Neural cell (in vitro differentiated cells): ENCODE data around the gene PIP4P1. TPM values are rescaled to one million over a fixed set of nuclear protein-coding genes. Genes with fewer than 3 reads are reported as not detected.

ENCODE experiments used
- H2AFZ ChIP-seq: fragments of 200-600, 300-800 bp; sonication (generic), shearing (Covaris generic); 2 replicates; pipeline ENCODE4 v1.6.0; 2014; ENCODE audit warnings: low read depth, mild to moderate bottlenecking, antibody characterized with exemption, low read length, moderate library complexity
- H3F3A ChIP-seq: fragments of 200-600 bp; shearing (Covaris generic); 2 replicates; pipeline ENCODE4 v1.6.1; 2016; ENCODE audit warnings: mild to moderate bottlenecking, moderate library complexity, mixed read lengths, antibody characterized with exemption, low read length; ENCODE audit not compliant: insufficient read depth, poor library complexity, severe bottlenecking
- H3K27ac ChIP-seq: fragments of 200-600, 300-800 bp; sonication (generic), shearing (Covaris generic); 2 replicates; pipeline ENCODE4 v1.5.1; 2014; ENCODE audit warnings: mild to moderate bottlenecking, low read length, moderate library complexity
- H3K27me3 ChIP-seq: fragments of 300-800, 200-600 bp; sonication (generic), shearing (Covaris generic); 2 replicates; pipeline ENCODE4 v1.6.0; 2014; ENCODE audit warnings: mild to moderate bottlenecking, low read depth, low read length, moderate library complexity; ENCODE audit not compliant: insufficient read depth
- H3K36me3 ChIP-seq: fragments of 300-800, 200-600 bp; sonication (generic), shearing (Covaris generic); 2 replicates; pipeline ENCODE4 v1.5.1; 2014; ENCODE audit warnings: mild to moderate bottlenecking, antibody characterized with exemption, low read length, moderate library complexity; ENCODE audit not compliant: insufficient read depth
- H3K4me2 ChIP-seq: fragments of 300-800, 200-600 bp; sonication (generic), shearing (Covaris generic); 2 replicates; pipeline ENCODE4 v1.6.0; 2014; ENCODE audit warnings: mild to moderate bottlenecking, low read length
- H3K4me3 ChIP-seq: fragments of 300-800, 200-600 bp; sonication (generic), shearing (Covaris generic); 2 replicates; pipeline ENCODE4 v1.5.1; 2014; ENCODE audit warnings: mild to moderate bottlenecking, low read length, moderate library complexity
- H3K79me2 ChIP-seq: fragments of 200-600 bp; shearing (Covaris generic); replicated peaks from 2 replicates; pipeline ENCODE4 v1.6.0; 2014; ENCODE audit warnings: mild to moderate bottlenecking, low read length, moderate library complexity; ENCODE audit not compliant: insufficient read depth
- H3K9ac ChIP-seq: fragments of 300-800, 200-600 bp; sonication (generic), shearing (Covaris generic); 2 replicates; pipeline ENCODE4 v1.6.1; 2016; ENCODE audit warnings: mild to moderate bottlenecking, low read length, mixed read lengths
- H3K9me2 ChIP-seq: fragments of 200-600 bp; shearing (Covaris generic); 2 replicates; pipeline ENCODE4 v1.6.1; 2016; ENCODE audit warnings: mild to moderate bottlenecking, low read length, mixed read lengths; ENCODE audit not compliant: insufficient read depth
- H3K9me3 ChIP-seq: fragments of 200-600, 300-800 bp; sonication (generic), shearing (Covaris generic); 2 replicates; pipeline ENCODE4 v1.6.1; 2016; ENCODE audit warnings: mild to moderate bottlenecking, mixed run types, low read length, moderate library complexity, mixed read lengths
- H4K20me1 ChIP-seq: fragments of 200-600 bp; shearing (Covaris generic); 2 replicates; pipeline ENCODE4 v1.6.1; 2016; ENCODE audit warnings: mild to moderate bottlenecking, mixed run types; ENCODE audit not compliant: insufficient read depth
- EP300 ChIP-seq: fragments of 450-650 bp; conservative IDR thresholded peaks from 2 replicates; pipeline ENCODE4 v1.6.1; 2014; ENCODE audit warnings: antibody characterized with exemption, mild to moderate bottlenecking, moderate library complexity; ENCODE audit not compliant: poor library complexity, severe bottlenecking
- EZH2 ChIP-seq: fragments of 200-600, 300-800 bp; shearing (Covaris generic), sonication (generic); IDR thresholded peaks from 2 replicates; pipeline ENCODE4 v1.6.1; 2014; ENCODE audit warnings: antibody characterized with exemption, low read length, borderline replicate concordance, mild to moderate bottlenecking; ENCODE audit not compliant: insufficient read depth, poor library complexity, severe bottlenecking
- MXI1 ChIP-seq: fragments of 450-650 bp; conservative IDR thresholded peaks from 2 replicates; pipeline ENCODE4 v1.6.1; 2014; ENCODE audit warnings: antibody characterized with exemption, mild to moderate bottlenecking; ENCODE audit not compliant: poor library complexity, severe bottlenecking
- POLR2AphosphoS5 ChIP-seq: IDR thresholded peaks from 2 replicates; pipeline ENCODE4 v1.6.1; 2012
- RAD21 ChIP-seq: fragments of 450-650 bp; conservative IDR thresholded peaks from 2 replicates; pipeline ENCODE4 v1.6.1; 2014; ENCODE audit warnings: antibody characterized with exemption, mild to moderate bottlenecking, moderate library complexity
- SMC3 ChIP-seq: fragments of 450-650 bp; conservative IDR thresholded peaks from 2 replicates; pipeline ENCODE4 v1.6.1; 2014; ENCODE audit warnings: antibody characterized with exemption, mild to moderate bottlenecking, moderate library complexity; ENCODE audit not compliant: poor library complexity
- TAF1 ChIP-seq: IDR thresholded peaks from 2 replicates; pipeline ENCODE4 v1.6.1; 2012; ENCODE audit warnings: low read depth
- polyA plus RNA-seq: library from polyadenylated mRNA; depleted of rRNA; stranded (reverse); fragments of >200 nt; gene quantifications from 2 replicates; pipeline ENCODE4 v1.2.3, GENCODE V29; 2014
- TF ChIP-seq, protein P1 (sequence below): fragments of 450-650 bp; IDR thresholded peaks from 2 replicates; pipeline ENCODE4 v1.5.1; 2014; ENCODE audit warnings: antibody characterized with exemption, mild to moderate bottlenecking, moderate library complexity; ENCODE audit not compliant: poor library complexity, severe bottlenecking
- TF ChIP-seq, protein P2 (sequence below): IDR thresholded peaks from 2 replicates; pipeline ENCODE4 v1.6.1; 2012; ENCODE audit warnings: borderline replicate concordance

PIP4P1 gene
- polyA plus RNA-seq, 1 donor from 2014 or later: 77.2 TPM

DNA sequence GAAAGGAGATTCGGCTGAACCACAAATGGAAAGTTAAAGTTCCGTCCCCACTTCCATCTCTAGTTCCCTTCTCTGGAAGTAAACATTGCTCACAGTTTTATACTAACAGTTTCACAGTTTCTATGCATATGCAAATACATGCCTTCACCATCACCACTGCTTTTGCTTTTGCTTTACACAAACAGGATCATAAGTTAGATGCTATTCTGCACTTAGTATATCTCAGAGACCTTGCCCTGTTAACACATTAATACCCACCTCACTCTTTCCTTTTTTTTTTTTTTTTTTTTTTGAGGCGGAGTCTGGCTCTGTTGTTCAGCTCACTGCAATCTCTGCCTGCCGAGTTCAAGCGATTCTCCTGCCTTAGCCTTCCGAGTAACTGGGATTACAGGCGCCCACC lies 48.8 kb downstream of the PIP4P1 start:
- Histone ChIP-seq H3K9me2 (no peaks in the 10 kb centered on the region), H4K20me1 (no peaks in the 10 kb centered on the region), H3K9ac (peak overlapping the region; percentile 66), H3K4me2 (no peak overlapping the region), H3K9me3 (no peaks in the 10 kb centered on the region), H3K36me3 (no peaks in the 10 kb centered on the region), H3F3A (no peaks in the 10 kb centered on the region), H3K27me3 (peaks cover 9% of the 10 kb centered on the region), H3K79me2 (no peaks in the 10 kb centered on the region), H3K4me3 (peak overlapping the region; percentile 88), H2AFZ (peak overlapping the region; percentile 51), H3K27ac (peak overlapping the region; percentile 56)
- TF ChIP-seq, protein P1, sequence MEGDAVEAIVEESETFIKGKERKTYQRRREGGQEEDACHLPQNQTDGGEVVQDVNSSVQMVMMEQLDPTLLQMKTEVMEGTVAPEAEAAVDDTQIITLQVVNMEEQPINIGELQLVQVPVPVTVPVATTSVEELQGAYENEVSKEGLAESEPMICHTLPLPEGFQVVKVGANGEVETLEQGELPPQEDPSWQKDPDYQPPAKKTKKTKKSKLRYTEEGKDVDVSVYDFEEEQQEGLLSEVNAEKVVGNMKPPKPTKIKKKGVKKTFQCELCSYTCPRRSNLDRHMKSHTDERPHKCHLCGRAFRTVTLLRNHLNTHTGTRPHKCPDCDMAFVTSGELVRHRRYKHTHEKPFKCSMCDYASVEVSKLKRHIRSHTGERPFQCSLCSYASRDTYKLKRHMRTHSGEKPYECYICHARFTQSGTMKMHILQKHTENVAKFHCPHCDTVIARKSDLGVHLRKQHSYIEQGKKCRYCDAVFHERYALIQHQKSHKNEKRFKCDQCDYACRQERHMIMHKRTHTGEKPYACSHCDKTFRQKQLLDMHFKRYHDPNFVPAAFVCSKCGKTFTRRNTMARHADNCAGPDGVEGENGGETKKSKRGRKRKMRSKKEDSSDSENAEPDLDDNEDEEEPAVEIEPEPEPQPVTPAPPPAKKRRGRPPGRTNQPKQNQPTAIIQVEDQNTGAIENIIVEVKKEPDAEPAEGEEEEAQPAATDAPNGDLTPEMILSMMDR: no peak
- no peak for TF ChIP-seq MXI1
- TF ChIP-seq EP300: no peak
- no peak for TF ChIP-seq SMC3
- TF ChIP-seq, protein P2, sequence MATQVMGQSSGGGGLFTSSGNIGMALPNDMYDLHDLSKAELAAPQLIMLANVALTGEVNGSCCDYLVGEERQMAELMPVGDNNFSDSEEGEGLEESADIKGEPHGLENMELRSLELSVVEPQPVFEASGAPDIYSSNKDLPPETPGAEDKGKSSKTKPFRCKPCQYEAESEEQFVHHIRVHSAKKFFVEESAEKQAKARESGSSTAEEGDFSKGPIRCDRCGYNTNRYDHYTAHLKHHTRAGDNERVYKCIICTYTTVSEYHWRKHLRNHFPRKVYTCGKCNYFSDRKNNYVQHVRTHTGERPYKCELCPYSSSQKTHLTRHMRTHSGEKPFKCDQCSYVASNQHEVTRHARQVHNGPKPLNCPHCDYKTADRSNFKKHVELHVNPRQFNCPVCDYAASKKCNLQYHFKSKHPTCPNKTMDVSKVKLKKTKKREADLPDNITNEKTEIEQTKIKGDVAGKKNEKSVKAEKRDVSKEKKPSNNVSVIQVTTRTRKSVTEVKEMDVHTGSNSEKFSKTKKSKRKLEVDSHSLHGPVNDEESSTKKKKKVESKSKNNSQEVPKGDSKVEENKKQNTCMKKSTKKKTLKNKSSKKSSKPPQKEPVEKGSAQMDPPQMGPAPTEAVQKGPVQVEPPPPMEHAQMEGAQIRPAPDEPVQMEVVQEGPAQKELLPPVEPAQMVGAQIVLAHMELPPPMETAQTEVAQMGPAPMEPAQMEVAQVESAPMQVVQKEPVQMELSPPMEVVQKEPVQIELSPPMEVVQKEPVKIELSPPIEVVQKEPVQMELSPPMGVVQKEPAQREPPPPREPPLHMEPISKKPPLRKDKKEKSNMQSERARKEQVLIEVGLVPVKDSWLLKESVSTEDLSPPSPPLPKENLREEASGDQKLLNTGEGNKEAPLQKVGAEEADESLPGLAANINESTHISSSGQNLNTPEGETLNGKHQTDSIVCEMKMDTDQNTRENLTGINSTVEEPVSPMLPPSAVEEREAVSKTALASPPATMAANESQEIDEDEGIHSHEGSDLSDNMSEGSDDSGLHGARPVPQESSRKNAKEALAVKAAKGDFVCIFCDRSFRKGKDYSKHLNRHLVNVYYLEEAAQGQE: no peak
- no peak for TF ChIP-seq RAD21
- no peak for TF ChIP-seq TAF1

DNA sequence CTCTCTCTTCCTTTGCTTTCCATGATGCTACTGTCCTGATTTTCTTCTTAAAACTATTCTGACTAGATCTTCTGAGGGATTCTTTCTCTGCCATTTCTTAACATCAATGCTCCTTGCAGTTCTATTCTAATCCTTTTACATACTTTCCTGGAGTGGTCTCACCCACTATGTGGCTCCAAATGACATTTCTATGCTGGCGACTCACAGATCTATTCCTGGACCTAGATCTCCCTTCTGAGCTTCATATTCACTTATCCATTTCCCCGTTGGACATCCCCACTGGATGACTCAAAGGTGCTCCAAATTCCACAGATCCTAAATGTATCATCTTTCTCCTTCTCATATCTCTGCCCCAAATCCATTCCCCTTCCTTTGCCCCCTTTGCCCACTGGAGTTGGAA lies 52.0 kb downstream of the PIP4P1 start:
- TF ChIP-seq RAD21 (no peak), EP300 (no peak), TAF1 (no peak), MXI1 (no peak), SMC3 (no peak), EZH2 (no peak), POLR2AphosphoS5 (no peak)
- TF ChIP-seq, protein P2: no peak
- TF ChIP-seq, protein P1: no peak
- Histone ChIP-seq H3F3A (no peaks in the 10 kb centered on the region), H3K9me3 (no peaks in the 10 kb centered on the region), H4K20me1 (no peaks in the 10 kb centered on the region), H3K9me2 (no peaks in the 10 kb centered on the region), H3K36me3 (no peaks in the 10 kb centered on the region), H3K27me3 (peaks cover 9% of the 10 kb centered on the region), H3K4me2 (no peak overlapping the region), H3K9ac (no peak overlapping the region), H3K4me3 (no peak overlapping the region), H2AFZ (no peak overlapping the region), H3K27ac (no peak overlapping the region), H3K79me2 (no peaks in the 10 kb centered on the region)
